Endothelial cell of umbilical vein (primary cell): ENCODE measurements around the gene C17orf50. TPM values are rescaled to one million over a fixed set of nuclear protein-coding genes. Genes with fewer than 3 reads are reported as not detected.

ENCODE experiments used
- BruUV-seq: library from RNA; stranded (reverse); fragments of 400-500 nt; replicated peaks from 2 replicates; lab custom pipeline; 2021; lab: Mats Ljungman, UMichigan
- CTCF ChIA-PET: fragments of 300-600, 350-600 bp; sonication (Branson Sonifier 250); formaldehyde crosslinking; loops from one replicate; lab custom pipeline; 2021; ENCODE audit warnings: antibody characterized with exemption, inconsistent platforms; lab: Charles Lee
- POLR2A ChIA-PET: fragments of 300-600, 350-600 bp; sonication (Branson Sonifier 250); formaldehyde crosslinking; loops from one replicate; lab custom pipeline; 2021; ENCODE audit warnings: antibody characterized with exemption, inconsistent platforms; lab: Charles Lee
- DNase-seq: peaks from one replicate; pipeline ENCODE4 v3.0.0-alpha.2; 2011; ENCODE audit warnings: low read depth, low spot score
- FAIRE-seq: peaks from 2 replicates; lab custom pipeline; 2011; peaks lifted over from hg19 to GRCh38; lab: Jason Lieb, UNC
- H2AFZ ChIP-seq: 2 replicates; pipeline ENCODE4 v1.6.0; 2012; ENCODE audit warnings: low read depth, low read length, control low read depth, inconsistent platforms
- H3K27ac ChIP-seq: 2 replicates; pipeline ENCODE4 v1.5.1; 2011; ENCODE audit warnings: low read depth, mild to moderate bottlenecking, control low read depth, low read length, moderate library complexity; ENCODE audit not compliant: insufficient read depth
- H3K27me3 ChIP-seq, 2 experiments: 2 replicates each; pipeline versions ENCODE4 v1.6.0 to v1.6.1; 2011; ENCODE audit warnings: low read length in 2 of 2, mixed read lengths in 1 of 2; ENCODE audit not compliant: control insufficient read depth in 2 of 2, insufficient read depth in 2 of 2
- H3K36me3 ChIP-seq, 2 experiments: 2 replicates in 1 of 2; 3 replicates in 1 of 2; pipeline ENCODE4 v1.5.1; 2011; ENCODE audit warnings: low read length in 2 of 2, mild to moderate bottlenecking in 1 of 2, moderate library complexity in 1 of 2; ENCODE audit not compliant: control insufficient read depth in 2 of 2, insufficient read depth in 2 of 2; ENCODE audit errors: extremely low read depth in 1 of 2
- H3K4me1 ChIP-seq: 3 replicates; pipeline ENCODE4 v1.5.1; 2011; ENCODE audit warnings: mild to moderate bottlenecking, low read length; ENCODE audit not compliant: control insufficient read depth, insufficient read depth; ENCODE audit errors: extremely low read depth
- H3K4me2 ChIP-seq: 2 replicates; pipeline ENCODE4 v1.6.1; 2011; ENCODE audit warnings: low read length, control low read depth, mixed read lengths; ENCODE audit not compliant: insufficient read depth
- H3K4me3 ChIP-seq, 3 experiments: fragments of 200-600 bp in 1 of 3; sonication (generic), shearing (Covaris generic) in 1 of 3; replicated peaks in 1 of 3; 2 replicates each; pipeline ENCODE4 v1.5.1; 2011 to 2016; ENCODE audit warnings: control low read depth in 3 of 3, low read length in 3 of 3, mild to moderate bottlenecking in 2 of 3, inconsistent platforms in 1 of 3, low read depth in 1 of 3, moderate library complexity in 1 of 3; ENCODE audit not compliant: insufficient read depth in 1 of 3
- H3K79me2 ChIP-seq: 2 replicates; pipeline ENCODE4 v1.6.0; 2012; ENCODE audit warnings: low read length, inconsistent platforms; ENCODE audit not compliant: control insufficient read depth, insufficient read depth
- H3K9ac ChIP-seq: replicated peaks from 2 replicates; pipeline ENCODE3; 2011; ENCODE audit warnings: low read length, control low read depth; ENCODE audit not compliant: insufficient read depth; ENCODE audit errors: extremely low read depth
- H3K9me1 ChIP-seq: replicated peaks from 3 replicates; pipeline ENCODE4 v1.6.0; 2011; ENCODE audit warnings: mild to moderate bottlenecking, low read length; ENCODE audit not compliant: control insufficient read depth, insufficient read depth; ENCODE audit errors: extremely low read depth
- H3K9me3 ChIP-seq: replicated peaks from 2 replicates; pipeline ENCODE4 v1.5.1; 2012; ENCODE audit warnings: low read length, inconsistent platforms; ENCODE audit not compliant: control insufficient read depth, insufficient read depth
- H4K20me1 ChIP-seq: replicated peaks from 2 replicates; pipeline ENCODE3; 2011; ENCODE audit warnings: mild to moderate bottlenecking, low read length; ENCODE audit not compliant: control insufficient read depth, insufficient read depth; ENCODE audit errors: extremely low read depth
- EZH2 ChIP-seq: IDR thresholded peaks from 2 replicates; pipeline ENCODE4 v1.6.1; 2012; ENCODE audit warnings: borderline replicate concordance, low read depth, mild to moderate bottlenecking, moderate library complexity, low read length, inconsistent platforms; ENCODE audit not compliant: severe bottlenecking
- FOS ChIP-seq: IDR thresholded peaks from 2 replicates; pipeline ENCODE4 v1.6.1; 2011; ENCODE audit warnings: mild to moderate bottlenecking, low read length, moderate library complexity, borderline replicate concordance; ENCODE audit not compliant: insufficient read depth
- GATA2 ChIP-seq: IDR thresholded peaks from 2 replicates; pipeline ENCODE4 v1.7.0; 2011; ENCODE audit warnings: low read depth, mild to moderate bottlenecking, moderate library complexity, mixed read lengths, low read length; ENCODE audit not compliant: insufficient read length, insufficient read depth
- JUN ChIP-seq: IDR thresholded peaks from 2 replicates; pipeline ENCODE4 v1.6.1; 2011; ENCODE audit warnings: borderline replicate concordance, low read depth; ENCODE audit not compliant: insufficient read length, insufficient read depth
- MYC ChIP-seq: IDR thresholded peaks from one replicate; pipeline ENCODE4 v1.6.1; 2011; ENCODE audit warnings: mild to moderate bottlenecking, low read depth, low read length
- POLR2A ChIP-seq: IDR thresholded peaks from 2 replicates; pipeline ENCODE4 v1.6.1; 2012; ENCODE audit warnings: low read depth, mild to moderate bottlenecking, control low read depth, low read length
- POLR2AphosphoS5 ChIP-seq: IDR thresholded peaks from 2 replicates; pipeline ENCODE4 v1.6.1; 2012; ENCODE audit warnings: low read depth, mild to moderate bottlenecking, control low read depth, low read length, moderate library complexity; ENCODE audit not compliant: insufficient read depth
- dilution Hi-C: fragments of 300-500 bp; cut with MboI; formaldehyde crosslinking; loops from one replicate; pipeline ENCODE4 v1.15.0; 2019; ENCODE audit warnings: low sequenced_read_pairs; ENCODE audit not compliant: extremely low pct_ligation_motif_present
- intact Hi-C: fragments of 100-400 bp; cut with micrococcal nuclease; formaldehyde crosslinking; loops from one replicate; pipeline ENCODE4 v1.10.0; 2022
- polyA plus RNA-seq, 4 experiments: library from polyadenylated mRNA; depleted of rRNA in 3 of 4; stranded (reverse) in 3 of 4; unstranded in 1 of 4; fragments of >200 nt; gene quantifications; 2 replicates each; pipeline versions ENCODE4 v1.2.1 to v1.2.3, GENCODE V29; 2011 to 2012; ENCODE audit warnings: missing spikeins in 1 of 4
- total RNA-seq: library from RNA; stranded (reverse); gene quantifications from 2 replicates; pipeline ENCODE4 v1.2.3, GENCODE V29; 2021
- TF ChIP-seq, protein P1 (sequence below), 2 donors: IDR thresholded peaks; 1 replicate in 1 of 2; 2 replicates in 1 of 2; pipeline ENCODE4 v1.5.1; 2011; ENCODE audit warnings: low read length in 2 of 2, mild to moderate bottlenecking in 2 of 2, moderate library complexity in 2 of 2, control low read depth in 1 of 2, inconsistent platforms in 1 of 2, low read depth in 1 of 2; ENCODE audit not compliant: insufficient read depth in 1 of 2; ENCODE audit errors: extremely low read depth in 1 of 2
- TF ChIP-seq, protein P2 (sequence below): IDR thresholded peaks from 2 replicates; pipeline ENCODE4 v1.6.1; 2011; ENCODE audit not compliant: insufficient read depth, insufficient read length

C17orf50 gene
- total and polyA plus RNA-seq, 2 donors (not counting 3 experiments of a cell fraction or from before 2014, with no cell fraction given), result 0.15 TPM; not detected in 1

DNA sequence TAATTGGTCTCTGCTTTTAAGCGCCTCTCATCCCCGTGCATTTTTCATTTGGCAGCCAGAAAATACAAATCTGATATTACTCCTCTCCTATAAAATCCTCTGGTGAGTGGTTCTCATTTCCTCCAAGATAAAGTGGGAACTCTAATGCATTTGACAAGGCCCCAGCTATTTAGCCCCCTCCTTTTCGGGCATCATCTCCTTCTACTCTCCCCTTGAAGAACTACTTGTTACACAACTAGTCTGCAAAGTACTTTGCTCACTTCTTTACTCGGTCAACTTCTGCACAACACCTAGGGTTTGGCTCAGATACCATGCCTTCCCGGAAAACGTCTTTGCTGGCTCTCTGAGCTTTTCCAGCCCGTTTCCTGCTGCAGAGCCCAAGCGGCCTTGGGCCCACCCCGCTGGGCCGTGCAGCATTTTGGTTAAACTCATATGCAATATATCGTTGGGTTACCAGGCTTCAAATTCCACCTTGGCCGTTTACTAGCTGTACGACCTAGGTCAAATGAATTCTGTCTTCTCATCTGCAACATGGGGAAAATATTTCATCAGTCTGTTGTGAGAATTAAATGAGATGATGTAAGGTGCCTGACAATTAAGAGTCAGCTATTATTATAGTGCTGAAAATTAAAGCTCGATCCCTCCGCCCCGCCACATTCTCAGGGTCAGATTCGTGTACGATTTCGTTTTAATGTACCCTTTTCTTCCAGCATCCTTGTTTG, 47.7 kb downstream of the C17orf50 start:
- POLR2A ChIA-PET, result interaction anchor here (0.7 to 2.7 kb wide), 7 partner anchors 9 to 44 kb away, joined by 3 to 39 read pairs (median 6); no protein-coding TSS in a partner anchor

More for the DNA sequence above, 47.7 kb downstream of the C17orf50 start:
- Histone ChIP-seq H3K4me2 (peak overlapping the region; percentile 69), H3K9me1 (no peaks in the 10 kb centered on the region), H3K4me1 (peaks cover 35% of the 10 kb centered on the region), H3K79me2 (peaks cover 41% of the 10 kb centered on the region), H3K36me3 (no peaks in the 10 kb centered on the region), H3K9me3 (no peaks in the 10 kb centered on the region), H3K4me3 (peak overlapping the region in 2 of 3 experiments; percentile 81 to 96), H3K27me3 (no peaks in the 10 kb centered on the region), H3K27ac (peak overlapping the region; percentile 90), H4K20me1 (peaks cover 7% of the 10 kb centered on the region), H2AFZ (peak overlapping the region; percentile 73), H3K9ac (peak overlapping the region; percentile 93)
- DNase-seq, result no peak
- CTCF ChIA-PET, result interaction anchor here (0.8 to 11.8 kb wide), 16 partner anchors 9 to 196 kb away, joined by 3 to 453 read pairs (median 4); no protein-coding TSS in a partner anchor
- BruUV-seq, result TSS peak; percentile 84
- intact Hi-C loops (loop anchor here (2.0 to 10.0 kb wide), 4 partner anchors 266 to 564 kb away; partner anchors contain the start of genes SLFN11, SLFN12 and SLFN5), dilution Hi-C loops (no loop called here)
- TF ChIP-seq EZH2, result no peak
- TF ChIP-seq JUN, result no peak
- no peak for TF ChIP-seq POLR2AphosphoS5
- TF ChIP-seq MYC, result no peak
- no peak for TF ChIP-seq FOS
- TF ChIP-seq, protein P1, sequence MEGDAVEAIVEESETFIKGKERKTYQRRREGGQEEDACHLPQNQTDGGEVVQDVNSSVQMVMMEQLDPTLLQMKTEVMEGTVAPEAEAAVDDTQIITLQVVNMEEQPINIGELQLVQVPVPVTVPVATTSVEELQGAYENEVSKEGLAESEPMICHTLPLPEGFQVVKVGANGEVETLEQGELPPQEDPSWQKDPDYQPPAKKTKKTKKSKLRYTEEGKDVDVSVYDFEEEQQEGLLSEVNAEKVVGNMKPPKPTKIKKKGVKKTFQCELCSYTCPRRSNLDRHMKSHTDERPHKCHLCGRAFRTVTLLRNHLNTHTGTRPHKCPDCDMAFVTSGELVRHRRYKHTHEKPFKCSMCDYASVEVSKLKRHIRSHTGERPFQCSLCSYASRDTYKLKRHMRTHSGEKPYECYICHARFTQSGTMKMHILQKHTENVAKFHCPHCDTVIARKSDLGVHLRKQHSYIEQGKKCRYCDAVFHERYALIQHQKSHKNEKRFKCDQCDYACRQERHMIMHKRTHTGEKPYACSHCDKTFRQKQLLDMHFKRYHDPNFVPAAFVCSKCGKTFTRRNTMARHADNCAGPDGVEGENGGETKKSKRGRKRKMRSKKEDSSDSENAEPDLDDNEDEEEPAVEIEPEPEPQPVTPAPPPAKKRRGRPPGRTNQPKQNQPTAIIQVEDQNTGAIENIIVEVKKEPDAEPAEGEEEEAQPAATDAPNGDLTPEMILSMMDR (IDR thresholded peaks at IDR 0.05; ENCODE audit: extremely low read depth in 1 of 2, insufficient read depth in 1 of 2, low read depth in 1 of 2, low read length in 2 of 2), result no peak
- TF ChIP-seq, protein P2, sequence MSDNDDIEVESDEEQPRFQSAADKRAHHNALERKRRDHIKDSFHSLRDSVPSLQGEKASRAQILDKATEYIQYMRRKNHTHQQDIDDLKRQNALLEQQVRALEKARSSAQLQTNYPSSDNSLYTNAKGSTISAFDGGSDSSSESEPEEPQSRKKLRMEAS, result no peak
- TF ChIP-seq POLR2A, result no peak
- no peak for TF ChIP-seq GATA2
- FAIRE-seq, result no peak
